ENCODE data around the gene COTL1. TPM values are rescaled to one million over a fixed set of nuclear protein-coding genes. Genes with fewer than 3 reads are reported as not detected.

Gene COTL1
- total and polyA plus RNA-seq, 11 donors = 5.2 to 120 (median 11.0) TPM

DNA sequence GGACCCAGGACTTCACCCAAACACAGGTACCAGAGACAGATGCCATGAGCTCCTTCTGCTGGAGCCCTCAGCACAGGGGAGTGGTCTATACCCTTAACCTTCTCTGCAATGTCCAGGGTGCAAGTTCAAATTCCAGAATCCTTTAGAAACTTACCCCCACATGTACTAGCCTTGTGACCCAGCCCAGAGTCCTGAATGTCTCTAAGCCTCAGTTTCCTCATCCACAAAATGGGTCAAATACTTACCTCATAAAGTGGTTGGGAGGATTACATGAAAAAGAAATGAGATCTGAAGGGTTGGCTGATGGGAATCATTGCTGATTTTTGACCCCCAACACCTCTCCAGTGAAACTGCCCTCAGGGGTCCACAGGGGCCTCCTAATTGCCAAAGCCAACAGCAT lies 21.7 kb downstream of the COTL1 start:
- intact Hi-C loops (cut with DNase I) = loop anchor here in 1 of 10 donors (5.0 kb wide), 1 partner anchor 64 kb away; no protein-coding TSS in a partner anchor
- DNase-seq = no peak
- no peaks in the 10 kb centered on the region for H3K27me3 ChIP-seq
- H3K27ac ChIP-seq = peak overlapping the region in 1 of 12 donors; percentile 28
- peaks cover 0 to 7% (median 0%) of the 10 kb centered on the region in 9 donors for H3K36me3 ChIP-seq
- no peak overlapping the region for H3K4me3 ChIP-seq
- ATAC-seq = no peak
- TF ChIP-seq POLR2A (IDR thresholded peaks at IDR 0.05) = no peak
- TF ChIP-seq, protein P1, sequence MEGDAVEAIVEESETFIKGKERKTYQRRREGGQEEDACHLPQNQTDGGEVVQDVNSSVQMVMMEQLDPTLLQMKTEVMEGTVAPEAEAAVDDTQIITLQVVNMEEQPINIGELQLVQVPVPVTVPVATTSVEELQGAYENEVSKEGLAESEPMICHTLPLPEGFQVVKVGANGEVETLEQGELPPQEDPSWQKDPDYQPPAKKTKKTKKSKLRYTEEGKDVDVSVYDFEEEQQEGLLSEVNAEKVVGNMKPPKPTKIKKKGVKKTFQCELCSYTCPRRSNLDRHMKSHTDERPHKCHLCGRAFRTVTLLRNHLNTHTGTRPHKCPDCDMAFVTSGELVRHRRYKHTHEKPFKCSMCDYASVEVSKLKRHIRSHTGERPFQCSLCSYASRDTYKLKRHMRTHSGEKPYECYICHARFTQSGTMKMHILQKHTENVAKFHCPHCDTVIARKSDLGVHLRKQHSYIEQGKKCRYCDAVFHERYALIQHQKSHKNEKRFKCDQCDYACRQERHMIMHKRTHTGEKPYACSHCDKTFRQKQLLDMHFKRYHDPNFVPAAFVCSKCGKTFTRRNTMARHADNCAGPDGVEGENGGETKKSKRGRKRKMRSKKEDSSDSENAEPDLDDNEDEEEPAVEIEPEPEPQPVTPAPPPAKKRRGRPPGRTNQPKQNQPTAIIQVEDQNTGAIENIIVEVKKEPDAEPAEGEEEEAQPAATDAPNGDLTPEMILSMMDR (IDR thresholded peaks at IDR 0.05) = no peak
- peaks cover 0 to 71% (median 9%) of the 10 kb centered on the region in 12 donors for H3K4me1 ChIP-seq
- H3K9me3 ChIP-seq = no peaks in the 10 kb centered on the region

DNA sequence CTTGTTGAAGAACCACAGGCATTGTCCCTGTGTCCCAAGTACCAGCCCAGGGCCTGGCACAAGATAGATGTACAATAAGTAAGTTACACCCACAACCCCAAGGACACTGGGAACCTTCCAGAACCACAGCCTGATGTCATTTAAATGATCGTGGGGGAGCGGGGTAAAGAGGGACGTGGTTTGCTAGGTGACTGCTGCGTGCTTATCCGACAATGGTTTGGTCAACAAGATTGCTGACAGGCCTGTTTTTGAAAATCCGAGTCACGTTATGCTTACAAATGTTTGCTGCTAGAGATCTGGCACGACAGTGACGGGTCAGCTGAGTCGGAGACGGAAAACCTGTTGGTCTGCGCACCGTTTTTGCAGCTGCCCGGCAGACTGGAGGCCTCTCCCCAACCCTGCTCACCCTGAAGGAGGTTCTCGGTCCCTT lies 22.8 kb downstream of the COTL1 start:
- Histone ChIP-seq H3K4me3 (peak overlapping the region in 1 of 12 donors; percentile 34), H3K27me3 (no peaks in the 10 kb centered on the region), H3K4me1 (peaks cover 0 to 60% (median 9%) of the 10 kb centered on the region in 12 donors), H3K27ac (peak overlapping the region in 1 of 12 donors; percentile 85), H3K9me3 (peaks cover 0 to 4% (median 0%) of the 10 kb centered on the region in 12 donors), H3K36me3 (peaks cover 0 to 10% (median 0%) of the 10 kb centered on the region in 9 donors)
- no peak for ATAC-seq
- no peak for DNase-seq
- 87 to 92% (median 88%) methylated on average over 15 of the region's 15 CpGs for WGBS, 4 donors
- intact Hi-C loops (cut with DNase I) = loop anchor here in 1 of 10 donors (5.0 kb wide), 1 partner anchor 63 kb away; no protein-coding TSS in a partner anchor
- TF ChIP-seq, protein P1 (IDR thresholded peaks at IDR 0.05) = no peak
- TF ChIP-seq POLR2A (IDR thresholded peaks at IDR 0.05) = no peak

DNA sequence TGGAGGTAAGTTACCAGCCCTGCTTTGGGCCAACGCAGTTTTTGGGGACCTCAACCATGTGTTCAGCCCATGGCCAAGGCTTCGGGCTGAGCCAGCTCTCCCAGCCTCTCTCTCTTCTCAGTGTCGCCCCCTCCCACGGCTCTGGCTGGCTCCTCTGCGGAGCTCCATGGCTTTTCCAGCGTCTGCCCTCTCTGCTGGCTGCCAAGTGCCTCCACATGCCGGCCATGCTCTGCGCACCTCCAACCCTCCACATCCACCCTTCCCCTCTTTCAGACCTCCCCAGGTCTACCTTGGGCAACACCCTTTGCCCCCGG lies 23.2 kb downstream of the COTL1 start:
- no peak for TF ChIP-seq POLR2A (IDR thresholded peaks at IDR 0.05)
- TF ChIP-seq, protein P1 (IDR thresholded peaks at IDR 0.05) = no peak
- peak overlapping the region in 1 of 12 donors; percentile 85 for H3K27ac ChIP-seq
- peaks cover 0 to 14% (median 0%) of the 10 kb centered on the region in 9 donors for H3K36me3 ChIP-seq
- H3K4me3 ChIP-seq = peak overlapping the region in 1 of 12 donors; percentile 34
- H3K4me1 ChIP-seq = peaks cover 0 to 56% (median 7%) of the 10 kb centered on the region in 12 donors
- ATAC-seq (no peak), DNase-seq (no peak)
- H3K9me3 ChIP-seq = peaks cover 0 to 4% (median 0%) of the 10 kb centered on the region in 12 donors
- H3K27me3 ChIP-seq = no peaks in the 10 kb centered on the region
- intact Hi-C loops (cut with DNase I) = loop anchor here in 1 of 10 donors (5.0 kb wide), 1 partner anchor 62 kb away; no protein-coding TSS in a partner anchor
- WGBS, 4 donors = 82 to 91% (median 83%) methylated on average over 9 of the region's 9 CpGs

DNA sequence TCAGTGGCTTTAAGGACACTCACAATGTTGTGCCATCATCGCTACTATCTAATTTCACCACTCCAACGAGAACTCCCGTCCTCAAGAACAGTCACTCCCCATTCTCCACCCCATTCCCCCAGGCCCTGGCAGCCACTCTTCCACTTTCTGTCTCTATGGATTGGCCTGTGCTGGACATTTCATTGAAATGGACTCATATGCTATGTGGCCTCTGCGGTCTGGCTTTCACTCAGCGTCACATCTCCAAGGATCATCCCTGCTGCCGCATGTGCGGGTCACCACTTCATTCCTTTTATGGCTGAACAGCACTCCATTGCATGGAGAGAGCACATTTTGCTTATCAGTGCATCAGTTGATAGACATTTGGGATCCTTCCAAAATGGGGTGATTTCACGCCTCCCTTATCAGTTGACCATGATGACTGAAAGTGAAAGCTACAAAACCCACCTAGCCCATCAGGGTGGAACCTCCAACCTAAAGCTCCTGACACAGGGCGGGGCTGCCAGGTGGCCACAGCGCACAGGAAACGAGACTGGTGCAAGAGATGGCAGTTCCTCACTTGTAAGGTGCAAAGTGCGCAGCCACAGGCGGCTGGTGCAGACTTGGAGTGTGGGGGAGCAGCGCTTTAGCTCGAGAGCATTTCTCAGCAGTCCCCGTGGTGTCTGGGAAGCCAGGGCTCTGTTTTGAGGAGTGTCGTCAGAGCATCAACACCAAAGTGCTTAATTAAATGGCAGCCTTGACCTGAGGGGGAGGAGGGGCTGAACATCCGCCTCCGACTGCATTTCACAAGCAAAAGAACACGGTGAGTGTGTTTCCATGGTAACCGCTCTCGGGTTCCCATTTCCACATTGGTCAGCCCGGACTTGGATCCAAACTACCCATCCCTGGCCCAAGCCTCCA lies 23.8 kb downstream of the COTL1 start:
- intact Hi-C loops (cut with DNase I) = no loop called here
- Histone ChIP-seq H3K4me1 (peaks cover 0 to 50% (median 1%) of the 10 kb centered on the region in 12 donors), H3K36me3 (peaks cover 0 to 20% (median 0%) of the 10 kb centered on the region in 9 donors), H3K4me3 (peak overlapping the region in 1 of 12 donors; percentile 34), H3K27me3 (no peaks in the 10 kb centered on the region), H3K27ac (peak overlapping the region in 1 of 12 donors; percentile 85), H3K9me3 (peaks cover 0 to 4% (median 0%) of the 10 kb centered on the region in 12 donors)
- TF ChIP-seq, protein P1 (IDR thresholded peaks at IDR 0.05) = no peak
- TF ChIP-seq POLR2A (IDR thresholded peaks at IDR 0.05) = no peak
- ATAC-seq = peak in 3 of 4 donors; percentile 49 to 59 (median 50)
- peak in 3 of 5 donors; percentile 44 to 77 (median 46) for DNase-seq
- WGBS, 4 donors = 73 to 88% (median 77%) methylated on average over 19 to 23 of the region's 23 CpGs

Measured in heart left ventricle (tissue), 16 donors.